HUDEP-2 (cell line): ENCODE results near the gene THAP11.

ENCODE experiments used
- DNase-seq, 76 experiments: peaks; one replicate each; lab custom pipeline; 2025; ENCODE audit not compliant: unreplicated experiment in 76 of 76; lab: John Stamatoyannopoulos, UW

The THAP11 gene

GRCh38 chr16:67881621-67882161 lies 39.6 kb downstream of the THAP11 start:
- no peak for DNase-seq

DNA sequence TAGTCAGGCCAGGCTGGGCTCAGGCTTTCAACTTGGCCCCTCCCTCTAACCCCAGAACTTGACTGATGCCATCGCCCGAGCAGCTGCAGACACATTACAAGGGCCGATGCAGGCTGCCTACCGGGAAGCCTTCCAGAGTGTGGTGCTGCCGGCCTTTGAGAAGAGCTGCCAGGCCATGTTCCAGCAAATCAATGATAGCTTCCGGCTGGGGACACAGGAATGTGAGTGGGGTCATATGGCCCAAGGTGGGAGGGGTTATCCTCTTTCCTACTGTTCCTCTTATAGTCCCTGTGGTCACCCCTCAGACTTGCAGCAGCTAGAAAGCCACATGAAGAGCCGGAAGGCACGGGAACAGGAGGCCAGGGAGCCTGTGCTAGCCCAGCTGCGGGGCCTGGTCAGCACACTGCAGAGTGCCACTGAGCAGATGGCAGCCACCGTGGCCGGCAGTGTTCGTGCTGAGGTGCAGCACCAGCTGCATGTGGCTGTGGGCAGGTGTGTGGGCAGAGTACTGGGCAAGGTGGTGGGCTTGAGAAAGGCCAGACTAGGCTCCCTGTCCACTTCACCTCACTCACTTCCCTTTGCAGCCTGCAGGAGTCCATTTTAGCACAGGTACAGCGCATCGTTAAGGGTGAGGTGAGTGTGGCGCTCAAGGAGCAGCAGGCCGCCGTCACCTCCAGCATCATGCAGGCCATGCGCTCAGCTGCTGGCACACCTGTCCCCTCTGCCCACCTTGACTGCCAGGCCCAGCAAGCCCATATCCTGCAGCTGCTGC lies 40.4 kb downstream of the THAP11 start:
- no peak for DNase-seq

DNA sequence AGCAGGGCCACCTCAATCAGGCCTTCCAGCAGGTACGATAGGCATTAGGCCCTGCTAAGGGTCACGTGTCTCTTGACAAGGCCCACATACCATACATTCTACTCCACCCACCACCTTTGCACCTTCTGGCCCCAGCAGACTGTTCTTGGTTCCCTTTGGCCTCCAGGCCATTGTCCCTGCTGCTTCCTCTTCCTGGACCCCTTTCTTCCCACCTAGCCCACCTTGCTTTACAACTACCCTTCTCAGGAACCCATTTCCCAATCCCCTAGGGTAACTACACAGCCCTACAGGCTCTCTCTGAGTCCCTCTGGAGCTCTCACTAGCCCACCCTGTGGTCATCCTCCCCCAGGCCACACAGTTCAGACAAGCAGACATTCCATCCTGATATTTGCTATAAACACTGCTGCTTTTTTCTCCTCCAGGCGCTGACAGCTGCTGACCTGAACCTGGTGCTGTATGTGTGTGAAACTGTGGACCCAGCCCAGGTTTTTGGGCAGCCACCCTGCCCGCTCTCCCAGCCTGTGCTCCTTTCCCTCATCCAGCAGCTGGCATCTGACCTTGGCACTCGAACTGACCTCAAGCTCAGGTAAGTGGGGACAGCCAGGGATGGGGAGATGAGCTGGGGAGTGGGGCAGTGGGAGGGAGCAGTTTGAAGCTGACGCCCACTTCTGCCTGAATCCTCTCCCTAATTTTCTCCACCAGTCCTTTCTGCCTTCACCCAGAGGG lies 41.2 kb downstream of the THAP11 start:
- DNase-seq = peak in 1 of 76 experiments; percentile 41

DNA sequence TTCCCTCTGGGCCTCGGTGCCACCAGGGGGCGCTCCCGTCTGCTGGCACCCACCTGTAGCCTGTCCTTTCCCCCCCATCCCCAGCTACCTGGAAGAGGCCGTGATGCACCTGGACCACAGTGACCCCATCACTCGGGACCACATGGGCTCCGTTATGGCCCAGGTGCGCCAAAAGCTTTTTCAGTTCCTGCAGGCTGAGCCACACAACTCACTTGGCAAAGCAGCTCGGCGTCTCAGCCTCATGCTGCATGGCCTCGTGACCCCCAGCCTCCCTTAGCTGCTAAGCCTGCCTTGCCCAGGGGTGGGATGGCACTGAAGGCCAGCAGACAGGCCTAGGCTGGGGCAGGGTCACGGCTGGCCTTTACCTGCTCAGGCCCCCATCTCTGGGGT lies 41.7 kb downstream of the THAP11 start:
- peak in 51 of 76 experiments; percentile 8 to 64 (median 37) for DNase-seq

DNA sequence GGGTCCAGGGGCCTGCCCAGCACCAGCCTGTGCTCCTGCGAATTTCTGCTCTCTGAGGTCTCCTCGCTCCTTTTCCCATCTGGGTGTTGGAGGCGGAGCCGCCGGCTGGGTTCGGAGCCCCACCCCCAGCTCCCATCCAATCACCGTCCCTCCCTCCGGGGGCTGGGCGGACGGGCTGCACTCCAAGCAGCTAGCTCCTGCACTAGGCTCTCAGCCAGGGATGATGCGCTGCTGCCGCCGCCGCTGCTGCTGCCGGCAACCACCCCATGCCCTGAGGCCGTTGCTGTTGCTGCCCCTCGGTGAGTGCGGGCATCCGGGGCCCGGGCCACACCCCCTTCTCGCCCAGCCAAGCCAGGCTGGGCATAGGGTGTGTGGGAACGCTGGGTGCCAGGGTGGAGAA lies 42.6 kb downstream of the THAP11 start, which contains the start of gene NRN1L:
NRN1L (plus strand) TSS at position 202 of the 400 bp plus-strand sequence; CDS start at position 221, 19 bp downstream.
- DNase-seq = peak in 2 of 76 experiments; percentile 10 to 11

DNA sequence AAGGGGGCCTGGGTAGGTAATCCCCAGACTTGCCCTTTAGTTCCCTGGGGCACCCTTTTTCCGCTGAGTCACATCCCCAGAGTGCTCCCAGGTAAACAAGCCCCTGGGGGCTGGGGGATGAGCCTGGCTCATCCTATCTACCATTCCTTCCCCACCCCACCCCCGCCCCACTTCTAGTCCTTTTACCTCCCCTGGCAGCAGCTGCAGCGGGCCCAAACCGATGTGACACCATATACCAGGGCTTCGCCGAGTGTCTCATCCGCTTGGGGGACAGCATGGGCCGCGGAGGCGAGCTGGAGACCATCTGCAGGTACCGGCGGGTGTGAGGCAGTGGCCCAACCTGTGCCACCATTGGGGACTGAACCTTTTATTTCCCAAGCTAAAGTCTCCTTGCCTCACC lies 43.4 kb downstream of the THAP11 start:
- no peak for DNase-seq

GRCh38 chr16:67885976-67886375 lies 43.9 kb downstream of the THAP11 start:
- DNase-seq = no peak

DNA sequence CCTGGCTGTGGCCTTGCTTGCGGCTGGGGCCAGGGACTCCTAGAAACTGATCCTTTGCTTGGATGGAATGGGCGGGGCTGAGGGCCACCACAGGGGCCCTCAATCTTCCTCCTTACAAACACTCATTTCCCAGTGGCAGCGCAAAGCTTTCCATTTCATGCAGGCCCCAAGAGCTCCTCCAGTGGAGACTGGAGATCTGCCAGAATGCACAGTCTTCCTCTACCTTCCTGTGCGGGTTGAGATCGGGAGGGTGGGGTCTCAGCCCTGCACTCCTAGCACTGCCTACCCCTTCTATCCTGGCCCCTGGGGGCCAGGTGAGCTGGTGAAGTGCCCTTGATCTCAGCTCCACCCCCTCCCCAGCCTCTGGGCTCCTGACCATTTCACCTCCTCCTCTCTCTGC lies 44.3 kb downstream of the THAP11 start:
- DNase-seq = no peak

- no peak for DNase-seq
Observed at GRCh38 chr16:67888331-67888730, 46.2 kb downstream of the THAP11 start.

DNA sequence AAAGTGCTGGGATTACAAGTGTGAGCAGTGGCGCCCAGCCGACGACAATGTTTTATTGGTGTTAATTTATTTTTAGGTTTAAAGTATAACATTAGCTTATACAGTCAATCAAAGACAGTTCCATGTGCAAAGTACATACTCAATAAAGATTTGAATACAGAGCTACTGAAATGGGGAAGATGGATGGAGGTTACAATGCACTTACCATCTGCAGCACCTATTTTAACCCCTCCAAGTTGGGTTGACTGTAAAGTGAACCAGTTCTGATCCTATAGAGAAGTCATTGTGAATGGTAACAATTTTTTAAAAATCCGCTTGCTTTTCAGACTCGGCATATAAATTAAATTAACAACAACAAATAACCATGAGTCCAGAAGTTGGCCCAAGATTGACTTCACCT lies 50.3 kb downstream of the THAP11 start:
- DNase-seq = no peak

- DNase-seq = peak in 74 of 76 experiments; percentile 53 to 98 (median 92)
Observed at GRCh38 chr16:67892899-67893742, 51.0 kb downstream of the THAP11 start, which contains the start of gene PSKH1. Gene PSKH1 (plus strand): TSS chr16:67893254. CDS start chr16:67908750, 15,496 bp downstream.
